Activated effector memory CD4-positive, alpha-beta T cell treated with anti-CD3 and anti-CD28 coated beads, Interleukin-2, amount 50 U/mL, for 16 hours (primary cell): ENCODE results near the gene WDR83.
A peak's percentile ranks its signal among the peaks of the same experiment; 100 is the strongest.
"Not testable (repeated sequence)": the region's sequence is repeated elsewhere in the genome, so short reads cannot be mapped to it uniquely, and the experiment has no call there.

Experiments used
- DNase-seq: peaks from one replicate; pipeline ENCODE4 v3.0.0-alpha.2; 2020

WDR83 gene, protein sequence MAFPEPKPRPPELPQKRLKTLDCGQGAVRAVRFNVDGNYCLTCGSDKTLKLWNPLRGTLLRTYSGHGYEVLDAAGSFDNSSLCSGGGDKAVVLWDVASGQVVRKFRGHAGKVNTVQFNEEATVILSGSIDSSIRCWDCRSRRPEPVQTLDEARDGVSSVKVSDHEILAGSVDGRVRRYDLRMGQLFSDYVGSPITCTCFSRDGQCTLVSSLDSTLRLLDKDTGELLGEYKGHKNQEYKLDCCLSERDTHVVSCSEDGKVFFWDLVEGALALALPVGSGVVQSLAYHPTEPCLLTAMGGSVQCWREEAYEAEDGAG

DNA sequence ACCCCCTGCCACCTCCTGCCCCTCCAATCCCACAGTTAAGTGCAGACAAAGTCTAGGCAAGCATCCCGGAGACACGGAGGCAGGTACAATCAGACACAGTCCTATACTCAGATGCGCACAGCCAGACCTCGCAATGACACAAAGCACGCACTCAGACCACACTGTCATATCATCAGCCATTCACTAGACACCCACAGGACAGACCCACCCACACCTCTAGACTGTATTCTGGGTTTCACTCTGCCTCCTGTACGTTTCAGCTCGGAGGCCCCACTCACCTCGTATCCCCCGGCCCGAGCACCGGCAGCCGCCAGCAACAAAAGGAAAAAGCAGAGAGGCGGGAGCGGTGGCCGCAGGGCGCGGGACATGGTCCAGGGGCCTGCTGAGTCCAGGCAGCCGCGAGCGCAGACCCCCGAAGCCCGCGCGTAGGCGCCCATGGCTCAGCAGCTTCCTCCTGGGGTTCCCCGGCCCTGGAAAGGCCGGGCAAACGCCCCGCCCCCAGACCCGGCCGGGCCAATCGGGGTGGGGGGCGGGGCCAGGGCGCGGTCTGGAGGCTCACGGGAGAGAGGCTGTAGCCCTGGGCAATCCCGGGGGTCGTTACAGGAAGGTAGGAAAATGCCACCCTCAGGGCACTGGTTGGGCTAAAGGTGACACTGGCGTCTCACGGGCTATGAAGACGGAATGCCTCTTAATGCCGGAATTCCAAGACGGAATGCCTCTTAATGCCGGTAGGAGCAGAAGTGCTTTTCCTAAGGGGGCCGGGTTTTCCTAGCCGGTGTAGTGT lies at the start of gene WDR83, which contains the start of gene MAN2B1:
TSS of gene WDR83 (plus strand) at position 543 of the 784 bp plus-strand sequence. CDS start 2,984 bp downstream, outside the sequence.
TSS of gene MAN2B1 (minus strand) at position 478 of the 784 bp plus-strand sequence. CDS start at position 437, 41 bp downstream.
- DNase-seq: peak; percentile 93

DNA sequence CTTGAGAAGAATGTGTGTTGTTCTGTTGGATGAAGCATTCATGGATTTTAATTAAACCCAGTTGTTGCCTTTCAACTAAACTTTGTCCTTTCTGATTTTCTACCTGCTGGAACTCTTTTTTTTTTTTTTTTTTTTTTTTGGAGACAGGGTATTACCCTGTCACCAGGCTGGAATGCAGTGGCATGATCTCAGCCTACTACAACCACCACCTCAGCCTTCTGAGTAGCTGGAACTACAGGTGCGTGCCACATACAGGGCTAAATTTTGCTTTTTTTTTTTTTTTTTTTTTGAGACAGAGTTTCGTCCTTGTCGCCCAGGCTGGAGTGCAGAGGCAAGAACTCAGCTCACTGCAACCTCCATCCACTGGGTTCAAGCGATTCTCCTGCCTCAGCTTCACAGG lies 49.0 kb upstream of the WDR83 start:
- no peak for DNase-seq

DNA sequence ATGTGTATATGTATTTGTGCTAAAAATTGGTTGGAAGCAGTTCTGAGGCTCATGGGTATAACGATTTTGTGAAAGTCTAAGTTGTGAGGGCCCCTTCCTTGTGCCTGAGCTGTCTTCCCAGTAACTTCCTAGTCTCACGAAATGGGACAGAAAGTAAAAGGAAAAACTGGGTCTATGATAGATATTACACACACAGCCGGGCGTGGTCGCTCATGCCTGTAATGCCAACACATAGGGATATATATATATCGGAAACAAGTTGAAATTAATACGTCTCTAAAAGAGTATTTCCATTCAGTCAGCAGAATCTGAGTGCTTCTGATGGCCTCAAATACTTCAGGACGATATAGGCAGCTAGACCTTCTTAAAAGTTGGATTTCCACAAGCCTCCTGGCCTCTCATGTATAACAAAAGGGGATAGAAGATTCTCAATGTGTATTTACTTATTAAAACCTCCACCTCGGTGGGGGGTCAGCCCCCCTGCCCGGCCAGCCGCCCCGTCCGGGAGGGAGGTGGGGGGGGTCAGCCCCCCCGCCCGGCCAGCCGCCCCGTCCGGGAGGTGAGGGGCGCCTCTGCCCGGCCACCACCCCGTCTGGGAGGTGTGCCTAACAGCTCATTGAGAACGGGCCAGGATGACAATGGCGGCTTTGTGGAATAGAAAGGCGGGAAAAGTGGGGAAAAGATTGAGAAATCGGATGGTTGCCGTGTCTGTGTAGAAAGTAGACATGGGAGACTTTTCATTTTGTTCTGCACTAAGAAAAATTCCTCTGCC lies 45.2 kb upstream of the WDR83 start:
- DNase-seq: not testable (repeated sequence)

DNA sequence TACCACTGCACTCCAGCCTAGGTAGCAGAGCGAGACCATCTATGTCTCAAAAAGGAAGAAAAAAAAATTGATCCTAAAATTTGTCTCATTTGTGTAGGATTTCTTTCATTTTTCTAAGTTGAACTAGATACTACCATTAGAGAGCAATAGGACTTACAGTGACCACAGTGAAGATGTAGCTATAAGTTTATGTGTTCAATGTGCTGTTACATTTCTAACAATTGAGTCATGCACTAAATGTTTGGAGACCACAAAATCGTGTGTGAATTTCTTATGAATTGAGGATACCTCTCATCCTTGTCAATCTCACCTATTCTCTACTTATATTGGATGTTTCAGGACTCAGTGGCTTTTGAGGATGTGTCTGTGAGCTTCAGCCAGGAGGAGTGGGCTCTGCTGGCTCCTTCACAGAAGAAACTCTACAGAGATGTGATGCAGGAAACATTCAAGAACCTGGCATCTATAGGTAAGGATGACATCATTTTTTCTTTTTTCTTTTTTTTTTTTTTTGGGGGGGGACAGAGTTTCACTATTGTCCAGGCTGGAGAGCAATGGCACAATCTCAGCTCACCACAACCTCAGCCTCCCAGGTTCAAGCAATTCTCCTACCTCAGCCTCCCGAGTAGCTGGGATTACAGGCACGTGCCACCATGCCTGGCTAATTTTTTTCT lies 43.1 kb upstream of the WDR83 start:
- DNase-seq: no peak

DNA sequence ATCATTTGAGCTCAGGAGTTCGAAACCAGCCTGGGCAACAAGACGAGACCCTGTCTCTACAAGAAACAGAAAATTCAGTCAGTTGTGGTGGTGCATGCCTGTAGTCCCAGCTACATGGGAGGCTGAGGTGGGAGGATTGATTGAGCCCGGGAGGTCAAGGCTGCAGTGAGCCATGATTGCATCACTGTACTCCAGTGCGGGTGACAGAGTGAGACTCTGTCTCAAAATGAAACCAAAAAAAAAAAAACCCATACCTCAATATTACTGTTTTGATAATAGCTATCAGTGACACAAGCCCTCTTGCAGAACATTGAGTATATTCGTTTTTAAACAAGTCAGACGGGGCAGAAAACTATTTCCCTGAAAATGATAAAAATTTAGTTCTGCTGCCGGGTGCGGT lies 39.6 kb upstream of the WDR83 start:
- no peak for DNase-seq

DNA sequence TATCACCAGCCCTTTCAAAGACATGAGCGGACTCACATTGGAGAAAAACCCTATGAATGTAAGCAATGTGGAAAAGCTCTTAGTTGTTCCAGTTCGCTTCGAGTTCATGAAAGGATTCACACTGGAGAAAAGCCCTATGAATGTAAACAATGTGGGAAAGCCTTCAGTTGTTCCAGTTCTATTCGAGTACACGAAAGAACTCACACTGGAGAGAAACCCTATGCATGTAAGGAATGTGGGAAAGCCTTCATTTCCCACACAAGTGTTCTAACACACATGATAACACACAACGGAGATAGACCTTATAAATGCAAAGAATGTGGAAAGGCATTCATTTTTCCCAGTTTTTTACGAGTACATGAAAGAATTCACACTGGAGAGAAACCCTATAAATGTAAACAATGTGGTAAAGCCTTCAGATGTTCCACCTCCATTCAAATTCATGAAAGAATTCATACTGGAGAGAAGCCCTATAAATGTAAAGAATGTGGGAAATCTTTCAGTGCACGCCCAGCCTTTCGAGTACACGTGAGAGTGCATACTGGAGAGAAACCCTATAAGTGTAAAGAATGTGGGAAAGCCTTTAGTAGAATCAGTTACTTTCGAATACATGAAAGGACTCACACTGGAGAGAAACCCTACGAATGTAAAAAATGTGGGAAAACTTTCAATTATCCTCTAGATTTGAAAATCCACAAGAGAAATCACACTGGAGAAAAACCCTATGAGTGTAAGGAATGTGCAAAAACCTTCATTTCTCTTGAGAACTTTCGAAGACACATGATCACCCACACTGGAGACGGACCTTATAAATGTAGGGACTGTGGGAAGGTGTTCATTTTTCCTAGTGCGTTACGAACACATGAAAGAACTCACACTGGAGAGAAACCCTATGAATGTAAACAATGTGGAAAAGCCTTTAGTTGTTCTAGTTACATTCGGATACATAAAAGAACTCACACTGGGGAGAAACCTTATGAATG lies 38.3 kb upstream of the WDR83 start:
- no peak for DNase-seq

DNA sequence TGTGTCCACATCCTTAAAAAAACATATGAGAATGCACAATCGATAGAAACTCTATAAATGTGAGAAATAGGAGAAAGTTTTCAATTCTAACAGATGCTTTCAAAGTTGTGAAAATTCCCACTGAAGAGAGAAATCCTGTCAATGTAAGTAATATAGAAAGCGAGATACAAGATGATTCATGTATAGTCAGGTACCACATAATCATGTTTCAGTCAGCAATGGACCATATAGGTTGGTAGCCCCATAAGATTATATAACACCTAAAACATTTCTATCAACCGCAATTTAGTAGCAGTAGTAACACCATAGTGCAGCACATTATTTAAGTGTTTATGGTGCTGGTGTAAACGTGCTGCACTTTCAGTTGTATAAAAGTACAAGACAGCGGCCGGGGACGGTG lies 37.4 kb upstream of the WDR83 start:
- DNase-seq: no peak

DNA sequence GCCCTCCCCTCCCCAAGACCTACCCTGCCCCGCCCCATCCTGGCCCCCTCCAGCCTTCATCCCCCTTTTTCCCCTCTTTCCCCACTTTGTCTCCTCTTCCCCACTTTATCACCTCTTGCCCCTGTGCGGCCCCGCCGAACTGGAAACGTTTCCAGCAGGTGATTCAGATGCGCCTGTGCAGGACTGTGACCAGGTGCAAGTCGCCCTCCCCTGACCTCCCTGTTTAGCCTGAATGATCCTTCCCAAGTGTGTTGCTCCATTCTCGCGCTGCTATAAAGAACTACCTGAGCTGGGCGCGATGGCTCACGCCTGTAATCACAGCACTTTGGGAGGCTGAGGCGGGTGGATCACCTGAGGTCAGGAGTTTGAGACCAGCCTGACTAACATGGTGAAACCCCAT lies 30.0 kb upstream of the WDR83 start:
- no peak for DNase-seq

DNA sequence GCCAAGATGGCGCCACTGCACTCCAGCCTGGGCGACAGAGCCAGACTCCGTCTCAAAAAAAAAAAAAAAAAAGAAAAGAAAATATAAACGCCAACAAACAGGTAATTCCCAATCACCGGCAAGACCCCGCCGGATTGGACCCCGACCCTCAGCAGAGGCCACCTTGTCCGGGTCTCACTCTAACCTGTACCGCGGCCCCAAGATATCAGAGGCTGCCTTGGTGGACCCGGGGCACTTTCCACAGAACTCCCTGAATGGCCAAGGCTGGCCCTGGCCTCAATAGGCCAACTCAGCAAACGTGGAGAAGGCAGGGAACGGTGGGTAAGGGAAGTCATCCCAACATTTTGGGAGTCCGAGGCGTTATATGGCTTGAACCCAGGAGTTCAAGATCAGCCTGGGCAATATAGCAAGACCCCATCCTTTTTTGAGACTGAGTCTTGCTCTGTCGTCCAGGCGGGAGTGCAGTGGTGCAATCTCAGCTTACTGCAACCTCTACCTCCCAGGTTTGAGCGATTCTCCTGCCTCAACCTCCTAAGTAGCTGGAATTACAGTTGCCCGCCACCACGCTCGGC lies 27.9 kb upstream of the WDR83 start:
- no peak for DNase-seq

DNA sequence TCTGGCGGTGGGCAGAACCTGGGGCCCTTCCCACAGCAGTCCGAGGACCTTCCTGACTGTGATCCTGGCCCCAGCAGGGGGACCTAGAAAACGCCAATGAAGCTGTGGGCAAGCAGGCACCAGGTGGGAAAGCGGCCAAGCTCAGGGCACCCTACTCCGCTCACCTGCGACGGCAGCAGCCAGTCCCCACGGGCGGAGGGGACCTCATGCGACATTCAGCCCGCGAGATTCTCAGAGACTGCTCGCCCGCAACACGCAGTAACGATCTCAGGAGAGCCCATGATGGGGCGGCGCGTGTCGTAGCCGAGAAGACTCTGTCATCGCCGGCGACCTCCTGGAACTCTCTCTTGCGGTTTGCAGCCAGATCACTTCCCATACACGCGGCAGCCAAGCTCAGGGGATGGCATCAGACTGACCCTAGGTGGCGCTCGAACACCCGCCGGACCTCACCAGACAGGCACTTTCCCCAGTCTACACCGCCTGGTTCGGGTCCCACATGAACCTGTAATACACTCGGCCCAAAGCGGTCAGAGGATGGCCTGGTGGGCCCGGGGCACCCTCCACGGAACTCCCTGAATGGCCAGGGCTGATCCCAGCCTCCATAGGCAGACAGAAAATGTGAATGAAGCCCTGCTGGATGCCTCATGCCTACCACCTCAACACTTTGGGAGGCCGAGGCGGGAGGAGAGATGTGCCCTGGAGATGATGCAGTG lies 26.6 kb upstream of the WDR83 start:
- peak; percentile 93 for DNase-seq

DNA sequence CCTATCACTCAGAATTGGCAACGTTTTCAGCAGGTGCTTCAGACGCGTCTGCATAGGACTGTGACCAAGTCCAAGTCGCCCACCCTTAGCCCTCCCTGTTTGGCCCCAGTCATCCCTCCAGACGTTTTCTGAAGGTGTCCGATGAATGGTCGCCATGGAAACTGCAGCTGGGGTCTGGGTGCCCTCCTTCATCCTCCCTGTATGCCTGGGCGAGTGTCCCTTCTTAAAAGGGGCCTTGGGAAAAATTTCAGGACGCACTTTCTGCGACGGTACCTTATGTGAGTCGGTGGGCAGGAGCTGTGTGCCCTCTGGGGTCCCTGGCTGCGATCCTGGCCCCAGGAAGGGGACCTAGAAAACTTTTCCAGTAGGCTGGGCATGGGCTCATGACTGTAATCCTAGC lies 25.2 kb upstream of the WDR83 start:
- DNase-seq: no peak

DNA sequence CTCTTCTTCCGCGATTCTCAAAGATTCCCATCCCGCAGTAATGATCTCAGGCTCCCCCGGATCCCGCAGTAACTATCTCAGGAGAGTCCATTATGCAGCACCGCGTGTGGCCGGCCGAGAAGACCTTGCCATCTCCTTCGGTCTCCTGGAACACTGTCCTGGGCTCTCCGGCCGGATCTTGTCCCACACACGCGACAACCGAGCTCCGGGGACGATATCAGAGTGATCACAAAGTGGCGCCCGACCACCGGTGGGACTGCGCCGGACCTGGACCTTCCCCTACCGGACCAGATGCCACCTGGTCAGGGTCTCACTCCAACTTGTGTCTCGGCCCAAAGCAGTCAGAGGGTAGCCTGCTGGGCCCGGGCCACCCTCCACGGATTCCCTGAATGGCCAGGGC lies 24.1 kb upstream of the WDR83 start:
- no peak for DNase-seq

DNA sequence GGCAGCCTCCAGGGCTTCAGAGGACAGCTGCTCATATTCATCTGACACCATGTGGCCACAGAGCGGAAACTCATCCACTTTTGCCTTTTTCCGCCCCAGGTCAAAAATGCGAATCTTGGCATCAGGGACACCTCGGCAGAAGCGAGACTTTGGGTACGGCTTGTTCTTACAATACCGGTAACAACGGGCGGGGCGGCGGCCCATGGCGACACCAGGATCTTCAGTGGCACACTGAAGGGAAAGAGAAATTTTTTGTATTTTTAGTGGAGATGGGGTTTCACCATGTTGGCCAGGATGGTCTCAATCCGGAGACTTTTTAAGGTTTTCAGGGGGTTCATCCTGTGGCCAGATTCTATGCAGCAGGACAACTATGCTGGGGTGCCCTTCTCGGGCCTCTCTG lies 22.9 kb upstream of the WDR83 start:
- not testable (repeated sequence) for DNase-seq

DNA sequence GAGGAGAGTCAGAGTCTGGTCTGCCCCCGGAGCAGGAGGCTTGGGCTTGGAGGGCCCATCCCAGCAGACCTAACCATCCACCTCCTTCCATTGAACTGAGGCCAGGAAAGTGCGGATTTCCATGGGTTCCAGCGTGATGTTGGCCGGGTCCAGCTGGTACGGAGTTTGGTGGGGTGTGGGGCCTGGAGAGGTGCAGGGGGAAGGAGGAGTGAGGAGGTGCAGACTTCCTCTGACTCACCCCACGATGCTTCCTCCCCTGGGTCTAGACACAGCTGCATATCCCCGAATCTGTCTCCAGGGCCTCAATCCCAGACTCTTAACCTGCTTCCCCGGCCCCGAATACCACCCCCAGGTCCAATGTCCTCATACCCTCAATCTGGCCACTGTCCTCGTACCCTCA lies 20.1 kb upstream of the WDR83 start:
- DNase-seq: no peak

DNA sequence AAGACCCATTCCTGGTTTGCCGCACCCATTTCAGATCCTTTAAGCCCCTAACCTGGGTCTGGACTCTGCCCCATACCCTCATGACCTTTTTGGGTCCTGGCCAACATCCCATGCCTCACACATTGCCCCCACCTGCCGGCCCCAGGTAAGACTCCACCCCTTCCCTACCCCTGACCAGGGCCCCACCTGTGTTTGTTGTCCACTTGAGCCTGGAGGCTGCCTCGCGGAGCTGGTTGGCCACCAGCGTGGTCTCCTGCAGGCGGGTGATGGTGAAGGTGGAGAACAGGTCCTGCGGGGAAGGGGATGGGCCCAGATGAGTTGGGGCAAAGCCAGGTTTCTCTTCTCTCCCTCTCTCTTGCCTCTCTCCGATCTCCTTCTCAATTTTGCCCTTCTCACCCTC lies 19.6 kb upstream of the WDR83 start:
- DNase-seq: no peak

DNA sequence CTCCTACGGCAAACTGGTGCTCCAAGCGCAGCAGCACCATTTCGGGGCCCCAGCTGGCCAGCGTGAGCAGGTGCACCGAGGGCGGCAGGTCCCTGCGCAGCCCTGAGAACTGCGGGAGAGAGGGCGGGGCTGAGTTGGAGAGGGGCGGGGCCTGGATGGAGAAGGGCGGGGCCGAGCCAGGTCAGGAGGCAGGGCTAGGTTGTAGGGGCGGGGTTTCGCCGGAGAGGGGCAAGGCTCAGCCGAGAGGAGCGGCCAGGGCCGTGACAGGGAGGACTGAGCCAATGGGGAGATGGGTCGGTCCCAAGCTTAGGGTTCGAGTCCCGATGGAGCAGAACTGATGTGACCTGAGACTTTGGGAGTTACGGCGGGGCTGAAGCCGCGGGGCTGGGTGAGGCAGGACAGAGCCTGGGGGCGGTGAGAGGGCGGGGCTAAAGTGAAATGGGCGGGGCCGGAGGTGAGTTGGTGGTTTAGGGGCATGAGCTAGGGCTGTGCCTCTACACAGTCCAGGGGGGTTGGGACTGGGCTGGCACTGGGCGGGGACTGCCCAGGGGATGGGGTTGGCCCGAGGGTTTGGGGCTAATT lies 19.0 kb upstream of the WDR83 start:
- DNase-seq: peak; percentile 69

DNA sequence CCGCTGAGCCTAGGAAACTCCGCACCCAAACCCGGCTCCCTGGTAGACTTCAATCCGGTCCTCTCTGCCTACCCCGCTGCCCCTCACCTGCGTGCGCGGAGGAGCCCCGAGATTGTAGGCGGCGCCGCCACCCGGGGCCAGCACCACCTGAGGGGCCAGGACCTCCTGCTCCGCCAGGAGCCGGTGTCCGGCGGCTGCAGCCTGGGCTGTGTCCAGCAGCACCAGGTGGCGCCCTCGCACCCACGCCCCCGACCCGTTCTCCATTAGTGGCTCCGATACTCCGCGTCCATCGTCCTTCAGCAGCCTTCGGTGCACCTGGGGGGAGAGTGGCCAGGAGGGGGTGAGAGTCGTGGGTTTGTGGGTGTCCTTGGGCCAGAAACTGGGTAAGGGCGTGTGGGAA lies 18.5 kb upstream of the WDR83 start:
- DNase-seq: no peak

DNA sequence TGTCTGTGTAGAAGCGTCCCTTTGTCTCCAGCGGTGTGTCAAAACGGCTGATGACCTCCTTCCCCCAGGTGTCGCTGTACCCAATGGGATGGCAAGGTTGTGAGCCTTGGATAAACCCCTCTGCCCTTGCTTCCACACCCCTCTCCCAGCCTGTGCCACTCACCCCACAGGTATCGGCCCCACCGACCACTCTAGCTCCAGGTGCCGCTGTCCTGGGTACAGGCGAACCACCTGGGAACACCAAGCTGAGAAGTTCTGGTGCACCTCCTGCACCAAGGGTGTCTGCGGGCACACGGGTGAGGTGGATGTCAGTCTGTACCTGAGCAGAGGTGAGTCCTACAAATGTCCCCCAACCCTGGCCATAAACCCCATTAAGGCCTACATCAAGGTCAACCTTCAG lies 16.7 kb upstream of the WDR83 start:
- DNase-seq: no peak

DNA sequence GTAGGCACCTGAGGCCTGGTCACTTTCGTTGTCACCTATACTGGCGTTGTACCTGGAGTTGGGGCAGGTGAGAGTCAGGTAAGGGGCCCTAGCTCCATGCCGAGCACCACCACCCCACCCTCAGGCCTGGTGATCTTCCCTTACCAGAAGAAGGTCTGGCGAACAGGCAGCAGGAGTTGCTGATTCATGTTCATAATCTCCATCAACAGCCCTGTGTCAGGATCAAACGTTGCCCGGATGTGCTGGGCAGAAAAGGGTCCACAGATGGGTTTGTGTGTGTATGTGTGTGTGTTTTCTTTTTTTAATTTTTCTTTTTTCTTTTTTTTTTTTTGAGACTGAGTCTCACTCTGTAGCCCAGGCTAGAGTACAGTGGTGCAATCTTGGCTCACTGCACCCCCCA lies 14.4 kb upstream of the WDR83 start:
- no peak for DNase-seq

DNA sequence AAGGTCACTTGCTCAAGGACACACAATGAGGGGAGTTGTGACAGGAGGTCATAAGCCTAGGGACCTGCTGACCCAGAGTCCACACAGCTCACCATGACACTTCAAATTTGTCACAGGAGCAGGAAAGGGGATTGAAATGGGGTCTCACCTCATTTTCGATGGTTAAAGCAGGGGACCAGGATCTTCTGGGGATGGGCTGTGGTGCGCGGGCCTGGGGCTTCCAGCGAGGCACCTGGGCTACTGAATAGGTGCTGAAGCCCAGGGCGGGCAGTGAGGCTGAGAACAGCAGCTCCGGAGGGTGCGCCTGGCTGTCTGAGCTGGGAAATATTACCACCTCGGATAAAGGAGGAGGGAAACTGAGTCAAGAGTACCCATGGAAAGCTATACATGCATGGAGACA lies 11.1 kb upstream of the WDR83 start:
- DNase-seq: no peak
